ENCODE results near the gene MAP2K5.

Gene MAP2K5

GRCh38 chr15:67845974-67846373 is 303.5 kb downstream of the MAP2K5 start:
- TF ChIP-seq CTCF (IDR thresholded peaks at IDR 0.05; ENCODE audit: low read depth, low read length, missing control alignments) = no peak
- DNase-seq (ENCODE audit: extremely low read depth, low read depth) = no peak
- no peak overlapping the region for H3K4me3 ChIP-seq (replicated peaks; ENCODE audit: low read depth, low read length)

GRCh38 chr15:67849538-67849937 is 307.0 kb downstream of the MAP2K5 start:
- H3K4me3 ChIP-seq (replicated peaks; ENCODE audit: low read depth, low read length) = no peak overlapping the region
- no peak for TF ChIP-seq CTCF (IDR thresholded peaks at IDR 0.05; ENCODE audit: low read depth, low read length, missing control alignments)
- no peak for DNase-seq (ENCODE audit: extremely low read depth, low read depth)

GRCh38 chr15:67850336-67850735 is 307.8 kb downstream of the MAP2K5 start:
- no peak for TF ChIP-seq CTCF (IDR thresholded peaks at IDR 0.05; ENCODE audit: low read depth, low read length, missing control alignments)
- no peak for DNase-seq (ENCODE audit: extremely low read depth, low read depth)
- H3K4me3 ChIP-seq (replicated peaks; ENCODE audit: low read depth, low read length) = no peak overlapping the region

GRCh38 chr15:67850994-67851571 is 308.6 kb downstream of the MAP2K5 start:
- no peak for DNase-seq (ENCODE audit: extremely low read depth, low read depth)
- no peak for TF ChIP-seq CTCF (IDR thresholded peaks at IDR 0.05; ENCODE audit: low read depth, low read length, missing control alignments)
- H3K4me3 ChIP-seq (replicated peaks; ENCODE audit: low read depth, low read length) = no peak overlapping the region

GRCh38 chr15:67852418-67852817 is 309.9 kb downstream of the MAP2K5 start:
- no peak overlapping the region for H3K4me3 ChIP-seq (replicated peaks; ENCODE audit: low read depth, low read length)
- no peak for DNase-seq (ENCODE audit: extremely low read depth, low read depth)
- no peak for TF ChIP-seq CTCF (IDR thresholded peaks at IDR 0.05; ENCODE audit: low read depth, low read length, missing control alignments)

GRCh38 chr15:67853454-67853853 is 311.0 kb downstream of the MAP2K5 start:
- no peak for DNase-seq (ENCODE audit: extremely low read depth, low read depth)
- no peak overlapping the region for H3K4me3 ChIP-seq (replicated peaks; ENCODE audit: low read depth, low read length)
- TF ChIP-seq CTCF (IDR thresholded peaks at IDR 0.05; ENCODE audit: low read depth, low read length, missing control alignments) = no peak

- H3K4me3 ChIP-seq (replicated peaks; ENCODE audit: low read depth, low read length) = no peak overlapping the region
- no peak for TF ChIP-seq CTCF (IDR thresholded peaks at IDR 0.05; ENCODE audit: low read depth, low read length, missing control alignments)
- no peak for DNase-seq (ENCODE audit: extremely low read depth, low read depth)
Measured at GRCh38 chr15:67854358-67854757, 311.9 kb downstream of the MAP2K5 start.
